ENCODE results near the gene KNDC1.

KNDC1 gene

GRCh38 chr10:133266056-133266795, 106.2 kb downstream of the KNDC1 start:
- no peak for FAIRE-seq

DNA sequence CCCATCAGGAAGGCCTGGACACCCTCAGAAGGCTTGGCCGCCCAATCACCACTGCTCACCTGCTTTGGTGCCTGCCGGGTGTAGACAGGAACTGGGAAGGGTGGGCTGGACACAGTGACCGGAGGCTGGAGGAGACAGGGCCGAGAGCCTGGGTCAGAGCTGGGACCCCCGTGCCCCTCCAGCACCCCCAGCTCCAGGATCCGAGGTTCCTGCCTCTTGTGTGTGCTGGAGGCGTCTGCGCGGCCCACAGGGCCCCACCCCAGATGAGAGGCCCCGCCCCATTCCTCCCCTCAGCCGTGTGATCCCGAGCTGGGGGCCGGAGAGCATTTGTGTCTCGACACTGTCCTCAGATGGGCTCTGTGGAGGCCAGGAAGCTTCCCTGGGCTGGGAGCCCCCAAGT, 107.3 kb downstream of the KNDC1 start:
- FAIRE-seq = no peak

DNA sequence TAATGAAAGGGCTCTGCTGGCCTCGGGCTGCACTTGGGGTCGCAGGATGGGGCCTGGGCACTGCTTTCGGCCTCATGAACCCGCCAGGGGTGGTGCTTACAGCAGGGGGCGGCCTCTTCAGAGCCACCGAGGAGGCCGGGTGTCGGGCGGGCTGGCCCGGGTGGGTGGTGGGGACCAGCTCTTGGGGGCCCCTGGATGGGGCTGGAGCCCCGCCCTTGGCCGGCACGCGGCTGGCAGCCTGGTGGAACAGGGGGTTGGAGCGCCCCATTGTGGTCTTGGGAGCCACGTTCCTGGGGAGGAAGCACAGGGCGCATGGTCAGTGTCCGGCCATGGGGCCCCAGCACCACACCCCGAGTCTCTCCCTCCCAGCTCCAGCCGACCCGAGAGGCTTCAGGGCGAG, 107.8 kb downstream of the KNDC1 start:
- no peak for FAIRE-seq

GRCh38 chr10:133268532-133268931, 108.5 kb downstream of the KNDC1 start:
- no peak for FAIRE-seq

GRCh38 chr10:133269367-133269766, 109.3 kb downstream of the KNDC1 start:
- FAIRE-seq = no peak

DNA sequence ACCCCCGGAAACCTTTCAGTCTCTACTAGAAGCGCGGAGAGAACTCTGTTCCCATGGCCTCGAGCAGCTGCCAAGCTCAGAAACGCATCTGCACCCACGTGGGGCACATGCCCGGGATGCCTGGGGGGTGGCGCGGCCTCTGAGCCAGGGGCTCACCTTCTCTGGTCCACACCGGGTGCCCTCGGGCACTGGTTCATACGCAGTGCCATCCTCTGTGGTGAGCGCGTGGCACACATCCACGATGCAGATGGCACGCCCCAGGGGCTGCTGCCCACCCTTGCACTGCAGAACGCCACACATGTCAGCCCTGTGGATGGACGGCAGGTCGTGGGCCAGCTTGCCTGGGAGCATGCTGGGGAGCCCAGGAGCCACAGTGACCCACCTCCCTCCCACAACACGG, 110.2 kb downstream of the KNDC1 start:
- no peak for FAIRE-seq

- FAIRE-seq = no peak
Observed at GRCh38 chr10:133270773-133271297, 110.8 kb downstream of the KNDC1 start.

DNA sequence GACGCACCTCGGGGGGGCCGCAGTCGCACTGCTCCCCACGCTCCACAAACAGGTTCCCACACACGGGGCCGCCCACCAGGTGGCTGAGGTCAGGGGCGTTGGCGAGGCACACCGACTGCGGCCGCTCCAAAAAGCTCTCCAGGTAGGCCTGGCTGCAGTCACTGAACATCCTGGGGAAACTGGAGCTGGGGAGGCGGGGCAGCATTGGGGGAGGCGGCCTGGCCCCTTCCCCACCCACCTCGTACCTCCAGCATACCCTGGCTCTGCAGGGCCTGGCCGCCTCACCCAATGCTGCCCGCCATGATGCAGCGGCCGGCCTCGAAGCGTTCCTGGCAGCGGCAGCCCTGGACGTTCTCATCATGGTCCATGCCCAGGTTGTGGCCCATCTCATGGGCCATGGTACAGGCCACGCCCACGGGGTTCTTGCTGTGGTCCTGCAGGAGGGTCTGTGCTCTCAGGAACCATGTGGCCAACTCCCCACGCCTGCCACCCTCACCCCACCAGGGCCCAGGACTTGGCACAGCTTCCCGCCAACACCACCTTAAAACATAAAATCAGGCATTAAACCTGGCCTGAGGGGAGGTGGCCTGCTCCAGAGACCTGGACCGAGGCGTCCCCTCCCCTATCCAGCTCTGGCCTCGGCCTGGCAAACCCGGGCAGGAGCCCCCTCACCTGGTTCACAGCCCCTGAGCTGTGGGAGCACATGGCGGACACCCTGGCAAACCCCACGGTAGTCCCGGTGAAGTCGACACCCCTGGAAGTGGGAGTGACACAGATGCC, 111.7 kb downstream of the KNDC1 start:
- FAIRE-seq = no peak

DNA sequence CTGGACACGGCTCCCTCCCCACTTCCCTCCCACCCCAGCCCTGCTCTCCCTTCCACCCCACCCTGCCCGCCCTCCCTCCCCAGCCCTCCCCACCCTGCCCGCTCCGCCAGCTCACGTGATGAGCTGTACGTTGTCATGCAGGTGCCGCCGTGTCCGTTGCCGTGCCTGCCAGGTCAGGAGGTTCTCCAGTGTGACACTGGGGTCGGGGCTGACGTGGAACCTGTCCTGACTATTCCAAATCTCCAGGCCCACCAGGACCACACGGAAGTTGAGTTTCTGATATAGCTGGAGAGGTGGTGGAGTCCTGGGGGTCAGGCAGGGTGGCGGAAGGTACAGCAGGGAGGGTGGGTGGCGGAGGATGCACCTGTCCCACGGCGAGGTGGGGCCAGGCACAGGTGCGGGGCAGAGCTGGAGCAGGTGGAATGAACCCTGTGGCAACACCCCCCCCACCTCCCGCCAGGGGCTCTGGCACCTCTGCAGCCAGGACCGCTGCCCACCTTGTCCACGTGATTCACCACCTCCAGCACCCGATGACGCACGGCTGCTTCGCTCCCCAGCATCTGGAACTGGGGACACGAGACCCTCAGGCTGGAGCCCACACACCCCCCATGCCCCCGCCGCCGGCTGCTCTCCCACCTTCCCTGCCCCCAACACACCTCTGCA, 112.4 kb downstream of the KNDC1 start:
- no peak for FAIRE-seq

DNA sequence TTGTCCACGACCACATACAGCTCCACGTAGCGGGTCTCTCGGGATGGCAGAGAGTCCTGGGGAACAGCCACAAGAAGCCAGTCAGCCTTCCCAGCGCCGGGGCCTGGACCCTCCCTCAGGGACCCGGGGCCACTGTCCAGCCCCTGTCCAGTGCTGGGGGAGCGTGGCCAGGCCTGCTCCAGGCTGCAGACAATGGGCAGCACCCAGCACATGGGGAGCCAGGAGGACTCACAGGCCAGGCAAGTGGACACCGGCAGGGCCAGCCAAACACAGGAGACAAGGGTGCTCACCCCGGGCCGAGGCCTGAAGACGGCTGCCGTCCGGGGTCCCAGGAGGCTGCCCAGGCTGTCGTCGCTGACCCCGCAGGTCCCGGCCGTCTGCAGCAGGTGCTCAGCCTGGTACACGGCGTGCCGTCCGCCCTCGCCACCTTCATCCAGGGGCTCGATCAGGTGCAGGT, 113.0 kb downstream of the KNDC1 start:
- FAIRE-seq = no peak

- no peak for FAIRE-seq
Observed at GRCh38 chr10:133273534-133274143, 113.6 kb downstream of the KNDC1 start.

GRCh38 chr10:133274751-133275683, 115.0 kb downstream of the KNDC1 start:
- no peak for FAIRE-seq

- no peak for FAIRE-seq
Observed at GRCh38 chr10:133275684-133276092, 115.7 kb downstream of the KNDC1 start.
